A172 (cell line): Measurements from ENCODE around the gene BMP5. TPM values are rescaled to one million over a fixed set of nuclear protein-coding genes. Genes with fewer than 3 reads are reported as not detected.
"Not testable (repeated sequence)": the region's sequence is repeated elsewhere in the genome, so short reads cannot be mapped to it uniquely, and the experiment has no call there.

Experiments
- DNase-seq: peaks from one replicate; pipeline ENCODE4 v3.0.0-alpha.2; 2015; ENCODE audit warnings: low spot score
- total RNA-seq: library from RNA; depleted of rRNA; stranded (reverse); fragments of >200 nt; shearing (Covaris generic); gene quantifications from 2 replicates; pipeline ENCODE4 v1.2.3, GENCODE V29; 2014; rRNA removed

The BMP5 gene
- 0.17 TPM in 1 of 2 replicates, not detected in the other for total RNA-seq

- DNase-seq: no peak
Measured at GRCh38 chr6:55875400-55875799, at the start of gene BMP5. Gene BMP5 (minus strand): TSS chr6:55875590. CDS start chr6:55874865, 725 bp downstream.

DNA sequence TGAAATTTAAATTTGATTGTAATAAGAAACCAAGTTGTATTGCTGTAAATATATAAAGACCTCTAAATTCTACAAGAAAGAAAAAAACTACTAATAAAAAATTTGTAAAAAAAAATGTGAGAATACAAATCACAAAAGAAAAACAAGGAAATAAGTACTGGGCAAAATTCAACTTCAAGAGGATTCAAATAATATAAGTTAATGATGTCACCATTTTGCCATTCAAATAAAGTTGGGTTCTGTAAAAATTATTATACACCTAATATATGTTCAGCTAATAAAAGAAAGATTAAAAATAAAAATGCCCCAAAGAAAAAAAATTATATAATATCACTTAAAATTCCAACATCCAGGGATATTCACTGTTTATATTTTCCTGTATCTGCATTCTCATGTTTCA is 47.0 kb upstream of the BMP5 start:
- no peak for DNase-seq

DNA sequence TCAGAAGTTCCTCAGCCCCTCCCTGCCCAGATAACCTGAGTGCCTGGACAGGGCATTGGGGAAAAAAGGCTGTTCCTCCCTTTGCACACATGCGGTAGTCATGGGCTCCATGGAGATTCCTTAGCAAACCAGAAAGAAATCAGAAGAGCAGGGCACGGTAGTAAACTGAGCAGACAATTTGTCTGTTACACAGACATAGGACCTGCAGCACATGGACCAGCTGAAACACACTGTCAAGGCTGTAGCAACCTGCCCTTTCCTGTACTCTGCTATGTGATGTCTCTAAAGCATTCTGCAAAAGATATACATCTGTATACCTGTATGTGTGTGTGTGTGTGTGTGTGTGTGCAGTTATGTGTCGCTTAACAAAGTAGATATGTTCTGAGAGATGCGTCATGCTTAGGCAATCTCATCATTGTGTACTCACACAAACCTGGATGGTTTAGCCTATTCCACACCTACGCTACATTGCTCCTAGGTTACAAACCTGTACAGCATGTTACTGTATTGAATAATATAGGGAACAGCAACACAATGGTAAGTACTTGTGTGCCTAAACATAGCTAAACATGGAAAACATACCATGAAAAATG is 44.4 kb upstream of the BMP5 start:
- no peak for DNase-seq

DNA sequence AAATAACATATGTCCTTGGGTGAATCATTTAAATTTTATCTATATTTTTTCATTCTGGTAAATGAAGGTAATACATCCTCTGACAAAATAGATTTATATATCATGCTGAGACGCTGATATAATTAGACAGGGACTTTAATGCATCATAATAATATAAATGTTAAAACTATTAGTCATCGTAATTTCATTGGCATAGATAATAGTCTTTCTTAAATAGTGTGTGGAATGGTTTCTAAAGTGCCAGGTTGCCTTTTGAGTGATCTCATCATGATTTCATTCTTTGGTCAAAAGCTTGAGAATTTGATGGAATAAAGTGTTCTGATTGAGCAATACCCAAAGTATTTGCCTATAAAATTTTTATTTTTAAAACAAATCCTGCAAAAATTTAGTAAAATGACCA is 43.2 kb upstream of the BMP5 start:
- peak; percentile 52 for DNase-seq

DNA sequence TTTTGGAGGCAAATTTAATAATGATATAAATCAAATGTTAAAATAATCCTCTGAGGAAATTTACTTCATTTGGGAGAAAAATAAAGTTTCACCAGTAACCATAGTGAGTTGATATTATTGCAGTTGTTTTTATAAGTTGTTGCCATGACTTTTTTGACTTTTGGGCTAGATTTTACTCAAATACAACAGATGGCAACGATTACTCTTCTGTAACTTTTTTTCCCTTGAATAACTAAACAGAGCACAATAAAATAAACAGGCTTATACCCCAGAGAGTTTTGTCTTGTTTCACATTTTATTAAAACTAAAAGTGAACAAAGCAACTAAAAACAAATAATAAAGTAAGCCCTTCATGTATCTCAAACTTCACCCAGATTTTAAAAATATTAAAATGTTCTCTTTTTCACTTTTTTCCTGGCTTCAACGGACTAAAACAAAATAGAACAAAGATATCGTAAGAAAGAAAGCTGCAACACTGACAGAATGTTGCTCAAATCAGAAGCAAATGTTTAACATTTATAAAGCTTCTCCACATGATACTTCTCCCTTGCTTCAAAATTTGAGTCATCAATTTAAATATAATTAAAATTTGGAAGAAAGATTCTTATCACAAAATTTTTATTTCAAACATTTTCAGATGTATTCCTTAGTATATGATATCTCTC is 42.5 kb upstream of the BMP5 start:
- DNase-seq: no peak

- DNase-seq: peak; percentile 75
Measured at GRCh38 chr6:55916188-55916587, 40.8 kb upstream of the BMP5 start.

DNA sequence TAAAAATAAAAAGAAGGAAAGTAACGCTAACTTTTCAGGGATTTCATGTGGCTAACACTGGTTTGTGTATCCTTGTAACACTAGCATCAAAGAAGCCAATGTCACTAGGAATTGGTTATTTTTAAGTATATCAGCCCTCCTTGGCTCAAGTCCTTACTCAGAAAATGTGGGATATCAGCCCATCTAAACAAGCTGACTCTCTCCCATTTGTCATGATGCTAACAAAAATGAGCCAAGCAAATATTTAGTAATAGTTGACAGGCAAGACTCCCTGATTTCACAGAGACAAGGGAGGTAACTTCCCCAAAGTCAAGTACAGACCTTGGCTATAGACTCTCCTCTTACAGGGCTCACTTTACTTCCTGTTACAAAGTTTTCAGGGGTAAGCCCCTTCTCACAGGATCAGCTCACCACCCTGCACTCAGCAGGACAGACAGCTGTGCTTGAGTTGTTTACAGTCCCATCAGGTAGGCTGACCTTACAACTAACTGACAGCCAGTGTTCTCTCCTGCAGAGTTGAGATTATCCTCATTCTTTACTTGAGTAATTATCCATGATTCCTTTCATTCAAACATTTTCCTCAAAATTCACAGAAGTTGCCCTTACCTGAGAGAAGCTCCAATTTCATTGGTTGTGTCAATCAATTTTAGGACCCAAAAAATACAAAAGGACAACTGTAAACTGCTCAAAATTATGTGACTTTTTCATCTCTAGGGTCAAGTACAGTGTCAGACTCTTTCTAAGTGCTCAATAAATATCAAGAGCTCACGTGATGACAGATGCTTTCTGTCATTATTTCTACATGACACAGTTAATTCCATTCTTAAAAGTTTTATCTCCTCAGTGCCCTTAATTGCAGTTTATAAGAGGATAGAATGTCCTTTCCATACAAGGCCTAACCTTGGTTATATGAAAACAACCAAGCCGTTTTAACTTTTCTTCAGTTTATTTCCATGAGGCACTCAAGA is 38.1 kb upstream of the BMP5 start:
- DNase-seq: peak; percentile 10

- not testable (repeated sequence) for DNase-seq
Measured at GRCh38 chr6:55910466-55910865, 35.1 kb upstream of the BMP5 start.

DNA sequence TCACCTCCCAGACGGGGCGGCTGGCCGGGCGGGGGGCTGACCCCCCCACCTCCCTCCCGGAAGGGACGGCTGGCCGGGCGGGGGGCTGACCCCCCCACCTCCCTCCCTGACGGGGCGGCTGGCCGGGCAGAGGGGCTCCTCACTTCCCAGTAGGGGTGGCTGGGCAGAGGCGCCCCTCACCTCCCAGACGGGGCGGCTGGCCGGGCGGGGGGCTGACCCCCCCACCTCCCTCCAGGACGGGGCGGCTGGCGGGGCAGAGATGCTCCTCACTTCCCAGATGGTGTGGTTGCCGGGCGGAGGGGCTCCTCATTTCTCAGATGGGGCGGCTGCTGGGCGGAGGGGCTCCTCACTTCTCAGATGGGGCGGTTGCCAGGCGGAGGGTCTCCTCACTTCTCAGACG is 34.5 kb upstream of the BMP5 start:
- DNase-seq: not testable (repeated sequence)

DNA sequence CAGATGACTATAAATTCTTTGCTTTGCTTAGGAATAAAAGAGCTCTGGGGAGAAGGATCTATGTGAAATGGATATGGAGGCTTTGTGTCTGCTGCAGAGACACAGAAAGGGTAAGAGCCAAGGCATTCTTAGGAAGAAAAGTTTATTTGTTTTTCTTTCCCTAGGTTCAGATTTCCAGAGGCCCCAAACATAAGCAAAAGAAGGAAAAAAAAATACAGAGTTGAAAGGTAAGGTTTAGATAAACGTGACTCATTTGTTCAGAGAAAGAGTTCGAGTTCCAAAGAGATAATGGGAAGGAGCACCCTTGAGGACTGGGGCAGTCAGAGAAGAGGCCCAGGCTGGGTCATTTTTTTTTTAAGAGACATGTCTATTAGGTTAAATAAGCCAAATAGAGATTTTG is 27.4 kb upstream of the BMP5 start:
- no peak for DNase-seq

DNA sequence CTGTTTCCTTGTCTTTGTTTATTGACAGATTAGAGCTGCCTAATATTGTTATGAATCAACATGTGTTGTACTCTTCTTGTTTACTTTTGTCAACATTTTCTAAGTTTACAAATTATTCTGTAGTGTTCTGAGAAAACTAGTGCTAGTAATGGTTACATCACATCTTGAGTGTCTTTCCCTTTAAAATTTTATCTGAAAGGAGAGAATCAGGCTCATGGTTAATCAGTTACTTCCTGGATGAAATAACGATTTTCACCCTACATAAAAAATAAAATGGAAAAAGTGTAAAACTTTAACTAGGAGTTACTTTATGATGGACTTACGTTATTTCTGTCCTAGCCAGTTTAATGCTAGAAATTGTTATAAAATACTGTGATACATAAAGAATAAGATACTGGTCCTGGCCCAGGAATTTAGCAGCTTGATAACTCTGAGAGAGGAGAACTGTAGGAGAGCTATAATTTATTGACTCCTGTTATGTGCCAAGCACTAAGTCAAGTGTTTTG is 26.4 kb upstream of the BMP5 start:
- DNase-seq: no peak

- peak; percentile 58 for DNase-seq
Measured at GRCh38 chr6:55898342-55898741, 23.0 kb upstream of the BMP5 start.

DNA sequence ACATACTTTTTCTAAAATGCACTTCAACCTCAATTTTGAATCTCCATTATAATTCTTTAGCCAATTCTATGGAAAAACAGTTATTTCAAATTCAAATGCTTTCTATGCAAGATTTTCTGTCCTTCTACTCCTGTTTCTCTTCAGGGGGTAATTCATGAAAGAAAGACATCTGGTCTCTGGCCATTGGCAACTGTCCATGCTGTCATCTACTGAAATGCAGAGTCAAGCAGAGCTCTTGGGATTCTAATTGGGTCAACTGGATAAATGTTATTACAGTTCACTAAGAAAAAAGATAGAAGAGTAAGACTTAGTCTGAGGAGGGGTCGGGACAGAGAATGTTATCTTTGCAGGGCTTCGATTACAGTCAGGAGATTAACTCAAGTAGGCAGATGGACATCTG is 22.0 kb upstream of the BMP5 start:
- DNase-seq: no peak

- no peak for DNase-seq
Measured at GRCh38 chr6:55895972-55896730, 20.8 kb upstream of the BMP5 start.

DNA sequence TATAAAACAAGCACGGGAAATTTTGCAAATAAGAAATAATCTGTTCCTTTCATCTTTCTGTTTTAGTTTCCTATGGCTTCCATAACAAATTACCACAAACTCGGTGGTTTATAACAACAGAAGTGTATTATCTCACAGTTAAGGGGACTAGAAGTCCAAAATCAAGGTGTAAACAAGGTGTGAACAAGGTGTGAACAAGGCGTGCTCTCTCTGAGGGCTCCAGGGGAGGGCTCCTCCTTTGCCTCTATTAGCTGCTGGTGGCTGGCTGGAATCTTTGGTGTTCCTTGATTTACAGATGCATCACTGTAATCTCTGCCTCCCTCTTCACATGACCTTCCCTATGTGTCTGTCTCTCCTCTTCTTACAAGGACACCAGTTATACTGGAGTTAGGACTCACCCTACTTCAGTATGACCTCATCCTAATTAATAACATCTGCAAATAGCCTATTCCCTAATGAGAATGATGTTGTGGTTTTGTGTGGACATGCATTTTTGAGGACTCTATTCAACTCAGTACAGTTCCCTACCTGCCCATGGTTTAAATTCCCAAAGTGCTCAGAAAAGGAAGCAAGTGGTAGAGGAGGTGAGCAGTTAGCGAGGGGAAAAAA is 17.5 kb upstream of the BMP5 start:
- no peak for DNase-seq

GRCh38 chr6:55888917-55889316 is 13.5 kb upstream of the BMP5 start:
- DNase-seq: no peak

GRCh38 chr6:55886185-55886836 is 10.9 kb upstream of the BMP5 start:
- peak; percentile 33 for DNase-seq

DNA sequence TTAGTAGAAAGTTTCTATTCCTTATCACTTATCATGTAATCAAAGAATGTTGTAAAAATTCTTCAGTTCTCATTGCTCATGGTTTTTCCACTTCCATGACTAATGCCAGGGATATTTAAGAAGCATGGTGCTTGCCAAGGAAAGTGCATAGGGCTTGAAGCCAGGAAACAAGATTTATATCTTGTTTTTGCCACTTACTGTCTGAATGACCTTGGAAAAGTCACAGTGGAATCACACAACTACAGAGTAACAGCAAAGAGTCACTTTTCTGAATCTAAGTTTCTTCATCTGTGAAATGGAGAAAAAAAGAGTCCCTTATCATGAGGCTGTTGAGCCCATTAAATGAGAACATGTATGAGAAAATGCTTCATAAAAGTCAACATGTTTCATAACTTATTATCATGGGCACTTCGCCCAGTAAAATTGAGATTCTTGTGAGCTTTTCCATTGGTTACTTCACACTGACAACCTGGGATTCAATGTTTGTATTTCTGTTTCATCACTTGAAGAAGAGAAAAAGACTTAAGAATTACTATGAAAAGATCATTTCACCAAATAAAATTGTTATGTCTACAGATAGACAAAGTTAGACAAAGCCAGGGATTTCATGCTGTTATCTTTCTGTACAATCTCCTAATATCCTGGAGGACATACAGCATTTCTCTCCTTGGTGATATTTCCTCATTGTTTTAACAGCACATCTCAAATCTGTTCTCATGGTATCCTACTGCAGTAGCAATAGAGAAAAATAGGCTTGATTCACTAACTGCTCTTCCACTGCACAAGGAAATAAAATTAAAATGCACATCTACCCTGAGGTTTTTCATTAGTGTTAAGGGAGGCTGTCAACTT is 7.6 kb upstream of the BMP5 start:
- peak; percentile 90 for DNase-seq

- DNase-seq: no peak
Measured at GRCh38 chr6:55877283-55877682, 1.9 kb upstream of the BMP5 start.

DNA sequence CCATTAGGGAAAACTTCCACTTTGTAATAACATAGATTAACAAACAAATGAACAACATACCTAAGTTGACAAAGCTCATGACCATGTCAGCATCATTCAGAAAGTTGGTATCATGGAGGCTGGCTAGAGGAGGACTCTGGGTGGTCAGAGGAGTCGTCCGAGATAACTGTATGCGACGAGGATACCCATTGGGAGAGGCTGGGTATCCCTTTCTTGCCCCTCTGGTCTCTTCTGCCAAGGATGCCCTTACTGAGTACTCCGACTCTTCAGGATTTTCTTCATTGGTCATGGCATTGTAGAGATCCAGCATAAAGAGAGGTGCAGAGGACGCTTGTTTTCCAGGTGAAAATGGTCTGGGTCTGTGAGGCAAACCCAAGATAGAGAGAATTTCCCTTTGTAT is 1.1 kb downstream of the BMP5 start:
- no peak for DNase-seq
